OCI-LY1 (cell line): ENCODE results near the gene C10orf120.

Source experiments
- EZH2 ChIP-seq: fragments of 200-600 bp; sonication (generic), shearing (Covaris generic); IDR thresholded peaks from 2 replicates; pipeline ENCODE4 v1.8.0; 2017; ENCODE audit warnings: borderline replicate concordance, mixed run types, mild to moderate bottlenecking, antibody characterized with exemption, low read length, moderate library complexity, mixed read lengths
- TF ChIP-seq, protein P1 (sequence below): fragments of 200-600 bp; sonication (generic), shearing (Covaris generic); IDR thresholded peaks from 2 replicates; pipeline ENCODE4 v1.5.1; 2017; ENCODE audit warnings: mild to moderate bottlenecking, antibody characterized with exemption, low read length, moderate library complexity, mixed read lengths

DNA sequence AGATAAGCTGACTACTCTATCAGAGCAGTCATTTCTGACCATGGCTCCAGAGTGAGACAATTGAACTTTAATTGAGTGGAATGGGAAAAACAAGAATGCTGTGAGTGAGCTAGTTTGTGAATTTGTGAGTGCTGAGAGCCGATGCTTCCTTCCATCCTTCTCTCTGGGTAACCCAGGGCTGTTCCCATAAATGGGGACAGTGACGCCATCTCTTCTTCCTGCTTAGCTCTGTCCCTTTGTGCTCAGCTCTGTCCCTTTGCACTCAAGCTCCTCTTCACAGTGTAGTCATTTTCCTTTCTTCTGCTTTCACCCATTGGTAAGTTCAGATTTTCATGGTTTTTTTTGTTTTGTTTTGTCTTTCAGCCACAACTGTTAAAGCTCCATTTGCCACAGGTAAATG lies 24.4 kb downstream of the C10orf120 start:
- TF ChIP-seq, protein P1, sequence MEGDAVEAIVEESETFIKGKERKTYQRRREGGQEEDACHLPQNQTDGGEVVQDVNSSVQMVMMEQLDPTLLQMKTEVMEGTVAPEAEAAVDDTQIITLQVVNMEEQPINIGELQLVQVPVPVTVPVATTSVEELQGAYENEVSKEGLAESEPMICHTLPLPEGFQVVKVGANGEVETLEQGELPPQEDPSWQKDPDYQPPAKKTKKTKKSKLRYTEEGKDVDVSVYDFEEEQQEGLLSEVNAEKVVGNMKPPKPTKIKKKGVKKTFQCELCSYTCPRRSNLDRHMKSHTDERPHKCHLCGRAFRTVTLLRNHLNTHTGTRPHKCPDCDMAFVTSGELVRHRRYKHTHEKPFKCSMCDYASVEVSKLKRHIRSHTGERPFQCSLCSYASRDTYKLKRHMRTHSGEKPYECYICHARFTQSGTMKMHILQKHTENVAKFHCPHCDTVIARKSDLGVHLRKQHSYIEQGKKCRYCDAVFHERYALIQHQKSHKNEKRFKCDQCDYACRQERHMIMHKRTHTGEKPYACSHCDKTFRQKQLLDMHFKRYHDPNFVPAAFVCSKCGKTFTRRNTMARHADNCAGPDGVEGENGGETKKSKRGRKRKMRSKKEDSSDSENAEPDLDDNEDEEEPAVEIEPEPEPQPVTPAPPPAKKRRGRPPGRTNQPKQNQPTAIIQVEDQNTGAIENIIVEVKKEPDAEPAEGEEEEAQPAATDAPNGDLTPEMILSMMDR = no peak
- TF ChIP-seq EZH2 = no peak
